ENCODE measurements around the gene CCR3.

CCR3 gene

GRCh38 chr3:46277476-46277875 is 35.2 kb downstream of the CCR3 start:
- no peak for DNase-seq

DNA sequence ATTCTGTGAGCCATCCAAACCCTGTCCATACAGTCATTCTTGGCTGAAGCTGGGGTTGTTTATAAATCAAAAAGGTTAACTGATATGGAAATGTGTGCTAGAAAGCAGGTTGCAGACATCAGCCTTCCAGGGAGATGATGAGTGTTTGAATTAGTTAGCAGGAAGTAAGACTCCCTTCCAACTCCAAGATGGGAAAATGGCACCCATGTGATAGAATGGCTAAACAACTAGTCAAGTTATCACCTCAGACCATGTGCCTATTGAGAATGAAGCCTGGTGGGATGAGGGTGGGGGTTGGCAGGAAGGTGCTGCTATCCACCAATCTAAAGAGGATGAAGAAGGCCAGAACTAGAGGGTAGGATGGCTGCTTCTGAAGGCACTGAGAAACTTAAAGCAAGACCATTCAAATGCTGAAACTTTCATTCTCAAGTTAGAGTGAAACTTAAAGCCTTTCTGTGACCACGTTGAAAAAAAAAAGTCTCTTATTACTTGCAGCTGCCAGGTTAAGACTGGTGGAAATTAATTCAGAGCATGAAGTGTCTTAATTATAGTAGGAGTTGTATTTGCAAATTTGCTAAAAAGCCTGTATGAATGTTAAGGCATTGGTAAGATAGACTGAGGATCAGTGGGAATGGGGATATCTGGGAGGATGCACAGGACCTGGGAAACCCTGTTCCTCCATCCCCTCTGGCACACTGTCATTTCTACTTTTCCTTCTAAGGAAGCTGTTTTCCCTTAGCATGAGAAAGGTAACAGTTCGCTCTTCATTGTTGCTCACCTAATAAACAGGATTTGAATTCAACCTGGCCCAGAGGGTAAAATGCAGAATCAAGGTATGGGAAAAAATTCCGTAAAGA is 36.8 kb downstream of the CCR3 start:
- no peak for DNase-seq

DNA sequence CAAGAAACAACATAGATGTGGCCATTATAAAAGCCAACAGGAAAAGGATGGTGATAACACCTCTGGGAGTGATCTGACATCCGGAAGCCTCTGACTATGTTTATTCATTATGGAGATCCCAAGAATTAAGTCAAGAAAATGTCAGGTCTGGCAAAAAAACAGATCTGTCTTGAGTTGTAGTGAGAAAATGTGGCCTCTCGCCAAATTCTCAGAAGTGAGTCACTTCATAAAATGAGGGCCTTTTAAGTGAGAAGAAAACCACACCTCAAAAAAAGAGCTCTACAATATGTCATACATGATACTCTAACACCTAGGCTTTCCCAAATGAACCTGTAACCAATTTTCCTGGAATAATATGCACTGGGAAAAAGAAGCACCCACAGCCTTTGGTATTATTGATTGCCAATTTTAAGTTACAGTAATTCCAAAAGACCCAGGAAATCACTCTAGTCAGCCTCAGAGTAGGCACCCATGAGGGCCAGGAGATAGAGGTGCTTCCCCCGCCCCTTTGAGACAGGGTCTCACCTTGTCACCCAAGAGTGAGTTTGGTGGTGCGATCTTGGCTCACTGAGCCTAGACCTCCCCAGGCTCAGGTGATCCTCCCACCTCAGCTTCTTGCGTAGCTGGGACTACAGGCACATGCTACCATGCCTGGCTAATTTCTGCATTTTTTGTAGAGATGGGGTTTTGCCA is 38.0 kb downstream of the CCR3 start:
- DNase-seq, result no peak

DNA sequence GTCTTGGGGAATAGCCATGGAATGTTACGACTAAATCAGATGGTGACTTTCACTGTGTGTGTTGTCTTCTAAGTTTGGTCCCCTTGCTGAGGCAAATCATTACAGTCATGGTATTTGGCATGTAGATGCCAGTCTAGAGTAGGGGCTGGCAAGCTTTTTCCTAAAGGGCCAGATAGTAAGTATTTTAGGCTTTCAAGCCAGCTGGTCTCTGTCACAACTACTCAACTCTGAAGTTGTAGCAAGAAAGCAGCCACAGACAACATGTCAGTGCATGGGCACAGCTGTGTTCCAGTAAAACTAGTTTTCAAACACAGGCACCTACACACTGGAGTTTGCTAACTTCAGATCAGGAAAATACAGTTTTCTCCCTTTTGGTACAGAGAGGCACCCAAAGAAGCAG is 39.3 kb downstream of the CCR3 start:
- no peak for DNase-seq

DNA sequence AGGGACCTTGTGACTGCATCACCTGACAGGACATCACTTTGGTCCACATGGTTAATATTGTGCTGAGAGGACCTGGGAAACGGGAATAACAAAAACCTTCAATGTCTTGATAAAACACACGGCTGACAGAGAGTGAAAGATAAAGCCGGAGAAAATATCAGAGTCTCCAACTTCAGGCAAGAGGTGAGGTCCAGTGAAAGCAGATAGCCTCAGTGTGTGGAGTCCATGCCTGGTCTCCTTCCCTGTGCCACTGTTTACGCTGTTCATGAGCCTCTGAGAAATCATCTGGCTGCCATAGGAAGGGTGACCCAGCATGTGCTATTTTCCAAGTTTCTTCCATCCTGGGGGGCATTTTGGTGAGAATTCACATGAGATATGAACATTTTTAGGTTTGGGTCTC is 39.8 kb downstream of the CCR3 start:
- DNase-seq, result no peak

GRCh38 chr3:46282696-46283095 is 40.4 kb downstream of the CCR3 start:
- DNase-seq, result no peak

DNA sequence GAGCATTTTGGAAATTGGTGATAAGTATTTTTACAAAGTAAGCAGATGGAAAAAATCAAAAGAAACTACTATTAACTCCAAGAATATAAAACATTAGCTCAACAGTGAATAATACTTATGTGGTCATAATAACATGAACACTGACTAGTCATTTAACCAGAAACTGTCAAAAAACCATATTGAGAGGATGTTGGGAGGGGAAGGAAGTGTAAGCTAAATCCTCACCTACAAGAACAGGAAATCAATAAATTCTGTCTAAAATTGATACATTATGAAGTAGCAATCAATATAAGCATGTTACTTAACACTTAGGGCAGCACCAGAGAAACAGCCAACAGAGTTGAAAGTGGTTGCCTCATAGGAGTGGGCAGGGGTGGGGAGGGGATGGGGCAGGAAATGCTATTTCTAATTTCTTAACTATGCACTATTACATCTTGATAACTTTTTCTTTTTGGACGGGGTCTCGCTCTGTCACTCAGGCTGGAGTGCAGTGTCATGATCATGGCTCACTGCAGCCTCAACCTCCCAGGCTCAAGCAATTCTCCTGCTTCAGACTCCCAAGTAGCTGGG is 41.7 kb downstream of the CCR3 start:
- no peak for DNase-seq

GRCh38 chr3:46284981-46285683 is 42.9 kb downstream of the CCR3 start:
- DNase-seq, result no peak

- no peak for DNase-seq
Observed at GRCh38 chr3:46285931-46286619, 43.8 kb downstream of the CCR3 start.

GRCh38 chr3:46286947-46287565 is 44.8 kb downstream of the CCR3 start:
- no peak for DNase-seq

- DNase-seq, result no peak
Observed at GRCh38 chr3:46289551-46289950, 47.3 kb downstream of the CCR3 start.

DNA sequence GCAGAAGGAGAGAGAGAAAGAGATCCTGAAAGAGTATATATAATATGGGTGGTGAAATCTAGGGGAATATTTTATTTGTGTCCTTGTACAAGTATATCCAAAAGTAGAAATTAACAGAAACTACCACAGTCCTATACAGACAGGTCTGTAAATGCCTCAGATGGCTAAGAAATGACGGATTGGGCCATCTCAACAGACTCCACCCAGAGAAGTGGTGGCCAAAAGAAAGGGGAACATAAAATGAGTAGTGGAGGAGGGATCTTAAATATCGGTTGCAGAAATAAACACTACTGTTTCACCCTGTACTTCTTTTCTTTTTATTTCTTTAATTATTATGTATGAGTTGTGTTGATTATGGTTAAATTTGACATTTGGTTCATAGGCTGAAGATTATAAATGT is 47.7 kb downstream of the CCR3 start:
- no peak for DNase-seq

GRCh38 chr3:46291046-46291445 is 48.8 kb downstream of the CCR3 start:
- DNase-seq, result no peak

GRCh38 chr3:46293035-46293724 is 50.9 kb downstream of the CCR3 start:
- DNase-seq, result no peak

GRCh38 chr3:46293991-46294833 is 52.0 kb downstream of the CCR3 start:
- no peak for DNase-seq

DNA sequence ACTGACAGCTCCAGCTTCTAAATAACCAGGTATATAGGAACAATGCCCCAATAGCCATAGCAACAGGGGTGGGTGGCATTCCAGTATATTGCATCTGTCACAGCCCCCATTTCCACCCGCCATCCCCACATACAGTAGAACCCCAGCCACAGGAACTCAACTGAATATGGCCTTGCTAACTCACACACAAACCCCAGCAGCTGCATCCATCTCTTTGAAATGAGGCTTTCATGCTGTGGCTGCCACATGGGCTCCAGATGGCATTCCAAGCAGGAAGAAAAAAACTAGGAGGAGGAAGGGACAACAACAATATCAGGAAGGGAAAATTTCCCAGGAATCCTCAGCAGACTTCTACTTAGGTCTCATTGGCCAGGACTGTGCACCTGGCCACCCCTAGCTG is 54.6 kb downstream of the CCR3 start:
- DNase-seq, result no peak

DNA sequence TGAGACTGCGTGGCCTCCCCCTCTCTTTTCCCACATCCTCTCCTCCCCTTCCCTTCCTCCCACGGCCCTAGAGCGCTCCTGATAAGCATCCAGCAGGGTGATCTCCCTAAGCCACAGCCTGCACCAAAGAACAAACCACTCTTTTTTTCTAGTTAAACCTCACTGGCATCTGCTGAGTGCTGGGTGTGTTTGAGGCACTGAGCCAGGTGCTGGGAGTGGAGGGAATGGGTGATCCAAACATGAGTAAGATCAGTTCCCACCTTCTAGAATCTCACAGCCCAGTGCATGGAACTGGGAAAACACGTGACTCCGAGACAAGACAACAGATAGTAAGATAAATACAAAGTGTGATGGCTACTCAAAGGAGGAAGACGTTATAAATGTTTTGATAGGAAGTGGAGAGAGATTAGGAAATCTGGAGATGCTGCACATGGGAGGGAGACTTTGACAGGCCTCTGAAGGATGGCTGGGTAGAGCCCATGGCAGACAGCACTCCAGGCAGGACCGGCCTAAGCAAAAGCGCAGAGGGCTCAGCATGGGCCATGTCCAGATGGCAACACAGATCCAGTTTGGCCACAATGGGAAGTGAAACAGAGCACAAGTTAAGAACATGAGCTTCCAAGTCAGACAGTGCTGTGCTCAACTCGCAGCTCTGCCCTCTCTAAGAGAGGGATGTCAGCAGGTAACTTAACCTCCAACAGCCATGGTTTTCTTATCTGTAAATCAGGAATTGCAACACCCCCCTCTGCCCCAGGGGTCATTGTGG is 55.6 kb downstream of the CCR3 start:
- no peak for DNase-seq

- DNase-seq, result no peak
Observed at GRCh38 chr3:46298871-46299607, 56.8 kb downstream of the CCR3 start.
